ENCODE data around the gene CLK3.

GRCh38 chr15:74610302-74610951 is 5.2 kb upstream of the CLK3 start:
- TF ChIP-seq CTCF (IDR thresholded peaks at IDR 0.05) (no peak), POLR2A (IDR thresholded peaks at IDR 0.05) (no peak)

All from vagina (tissue), 2 donors.